COLO668 (cell line): ENCODE data around the gene OAT.

Experiments
- DNase-seq: peaks from one replicate; lab custom pipeline; 2025; ENCODE audit not compliant: unreplicated experiment; lab: John Stamatoyannopoulos, UW

OAT gene

GRCh38 chr10:124354411-124355382, 64.0 kb downstream of the OAT start:
- DNase-seq, result peak; percentile 57

GRCh38 chr10:124353896-124354295, 64.8 kb downstream of the OAT start:
- no peak for DNase-seq

- no peak for DNase-seq
These were observed 65.5 kb downstream of the OAT start for GRCh38 chr10:124353091-124353815.

- DNase-seq, result no peak
These were observed 67.1 kb downstream of the OAT start for GRCh38 chr10:124351481-124352220.

GRCh38 chr10:124350806-124351205, 67.9 kb downstream of the OAT start:
- no peak for DNase-seq

- DNase-seq, result no peak
These were observed 68.8 kb downstream of the OAT start for GRCh38 chr10:124349996-124350280.

GRCh38 chr10:124349231-124349995, 69.3 kb downstream of the OAT start:
- no peak for DNase-seq

- DNase-seq, result no peak
These were observed 69.9 kb downstream of the OAT start for GRCh38 chr10:124348801-124349200.

GRCh38 chr10:124347956-124348355, 70.8 kb downstream of the OAT start:
- no peak for DNase-seq
